ENCODE data around the gene TRAPPC2L.

DNA sequence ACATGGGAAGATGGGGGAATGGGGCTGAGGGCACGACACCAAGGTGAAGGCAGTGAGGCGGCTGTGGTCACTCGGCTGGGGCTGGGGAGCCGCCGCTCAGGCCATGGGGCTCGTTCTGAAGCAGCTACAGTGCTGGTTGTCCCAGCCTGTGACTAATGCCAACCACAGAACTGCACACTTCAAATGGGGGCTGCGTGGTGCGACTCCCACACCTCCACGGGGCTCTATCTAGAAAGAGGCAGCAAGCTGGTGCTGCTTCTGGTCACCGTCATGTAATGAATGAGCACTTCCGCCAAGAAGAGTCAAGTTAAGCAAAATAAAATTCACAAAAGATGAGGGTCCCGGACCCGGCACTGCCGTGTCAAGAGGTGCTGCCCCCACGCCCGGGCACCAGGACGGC is 20.1 kb upstream of the TRAPPC2L start:
- TF ChIP-seq, protein P1, sequence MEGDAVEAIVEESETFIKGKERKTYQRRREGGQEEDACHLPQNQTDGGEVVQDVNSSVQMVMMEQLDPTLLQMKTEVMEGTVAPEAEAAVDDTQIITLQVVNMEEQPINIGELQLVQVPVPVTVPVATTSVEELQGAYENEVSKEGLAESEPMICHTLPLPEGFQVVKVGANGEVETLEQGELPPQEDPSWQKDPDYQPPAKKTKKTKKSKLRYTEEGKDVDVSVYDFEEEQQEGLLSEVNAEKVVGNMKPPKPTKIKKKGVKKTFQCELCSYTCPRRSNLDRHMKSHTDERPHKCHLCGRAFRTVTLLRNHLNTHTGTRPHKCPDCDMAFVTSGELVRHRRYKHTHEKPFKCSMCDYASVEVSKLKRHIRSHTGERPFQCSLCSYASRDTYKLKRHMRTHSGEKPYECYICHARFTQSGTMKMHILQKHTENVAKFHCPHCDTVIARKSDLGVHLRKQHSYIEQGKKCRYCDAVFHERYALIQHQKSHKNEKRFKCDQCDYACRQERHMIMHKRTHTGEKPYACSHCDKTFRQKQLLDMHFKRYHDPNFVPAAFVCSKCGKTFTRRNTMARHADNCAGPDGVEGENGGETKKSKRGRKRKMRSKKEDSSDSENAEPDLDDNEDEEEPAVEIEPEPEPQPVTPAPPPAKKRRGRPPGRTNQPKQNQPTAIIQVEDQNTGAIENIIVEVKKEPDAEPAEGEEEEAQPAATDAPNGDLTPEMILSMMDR (IDR thresholded peaks at IDR 0.05), result no peak
- TF ChIP-seq POLR2A (IDR thresholded peaks at IDR 0.05), result no peak
